Peyer's patch (tissue), 4 donors: ENCODE measurements around the gene RNU6-8. TPM values are rescaled to one million over a fixed set of nuclear protein-coding genes. Genes with fewer than 3 reads are reported as not detected.

Source experiments
- DNase-seq, 3 donors: peaks; one replicate each; pipeline ENCODE4 v3.0.0-alpha.2; 2017 to 2019
- H3K27ac ChIP-seq, 4 donors: fragments of 200-600 bp; sonication (generic); one replicate each; pipeline ENCODE4 v1.5.1; 2016 to 2019
- H3K27me3 ChIP-seq, 2 donors: fragments of 200-600 bp; sonication (generic); one replicate each; pipeline ENCODE4 v1.5.1; 2019
- H3K36me3 ChIP-seq, 3 donors: fragments of 200-600 bp; sonication (generic); one replicate each; pipeline ENCODE4 v1.5.1; 2016 to 2019
- H3K4me1 ChIP-seq, 4 donors: fragments of 200-600 bp; sonication (generic); one replicate each; pipeline ENCODE4 v1.5.1; 2016 to 2019
- H3K4me3 ChIP-seq, 4 donors: fragments of 200-600 bp; sonication (generic); 1 replicate in 3 of 4; 2 replicates in 1 of 4; pipeline ENCODE4 v1.5.1; 2016 to 2019; ENCODE audit warnings: mild to moderate bottlenecking in 1 of 4
- H3K9me3 ChIP-seq, 4 donors: fragments of 200-600 bp; sonication (generic); one replicate each; pipeline ENCODE4 v1.5.1; 2016 to 2019; ENCODE audit warnings: mild to moderate bottlenecking in 1 of 4
- POLR2A ChIP-seq, 2 donors: fragments of 450-650 bp; IDR thresholded peaks; one replicate each; pipeline ENCODE4 v1.5.1; 2017; ENCODE audit warnings: antibody characterized with exemption in 2 of 2, mild to moderate bottlenecking in 2 of 2, moderate library complexity in 2 of 2
- total RNA-seq, 4 donors: library from RNA; depleted of rRNA; stranded (reverse); fragments of >200 nt; gene quantifications; one replicate each; pipeline ENCODE4 v1.1.0, GENCODE V29; 2016
- TF ChIP-seq, protein P1 (sequence below), 6 experiments: fragments of 450-650 bp in 4 of 6; fragments of 200-600 bp in 2 of 6; sonication (generic) in 1 of 6; IDR thresholded peaks; one replicate each; pipeline ENCODE4 v1.5.1; 2017 to 2019; ENCODE audit warnings: antibody characterized with exemption in 6 of 6, mild to moderate bottlenecking in 3 of 6, moderate library complexity in 1 of 6

The RNU6-8 gene
- total RNA-seq, 4 donors from 2014 or later = not detected

DNA sequence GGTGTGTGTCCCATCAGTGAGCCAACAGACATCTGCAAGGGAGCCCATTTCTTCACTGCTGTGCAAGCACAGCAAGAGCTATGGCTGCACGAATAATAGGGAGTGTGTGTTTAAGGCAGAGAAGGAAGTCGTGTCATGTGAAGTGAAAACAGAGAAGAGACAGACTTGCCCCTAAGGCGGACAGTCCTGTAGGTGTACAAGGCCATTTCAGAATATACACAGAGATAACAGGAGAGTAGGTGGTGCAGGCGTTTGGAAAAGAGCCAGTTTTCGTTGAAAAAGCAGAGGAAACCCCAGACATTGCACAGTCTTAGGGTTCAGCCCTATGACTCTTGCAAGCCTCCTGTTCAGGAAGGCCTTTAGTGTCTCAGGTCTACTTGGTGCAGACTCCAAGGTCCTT lies 46.3 kb upstream of the RNU6-8 start:
- peaks cover 0 to 5% (median 0%) of the 10 kb centered on the region in 4 donors for H3K4me1 ChIP-seq
- TF ChIP-seq POLR2A (IDR thresholded peaks at IDR 0.05) = no peak
- TF ChIP-seq, protein P1, sequence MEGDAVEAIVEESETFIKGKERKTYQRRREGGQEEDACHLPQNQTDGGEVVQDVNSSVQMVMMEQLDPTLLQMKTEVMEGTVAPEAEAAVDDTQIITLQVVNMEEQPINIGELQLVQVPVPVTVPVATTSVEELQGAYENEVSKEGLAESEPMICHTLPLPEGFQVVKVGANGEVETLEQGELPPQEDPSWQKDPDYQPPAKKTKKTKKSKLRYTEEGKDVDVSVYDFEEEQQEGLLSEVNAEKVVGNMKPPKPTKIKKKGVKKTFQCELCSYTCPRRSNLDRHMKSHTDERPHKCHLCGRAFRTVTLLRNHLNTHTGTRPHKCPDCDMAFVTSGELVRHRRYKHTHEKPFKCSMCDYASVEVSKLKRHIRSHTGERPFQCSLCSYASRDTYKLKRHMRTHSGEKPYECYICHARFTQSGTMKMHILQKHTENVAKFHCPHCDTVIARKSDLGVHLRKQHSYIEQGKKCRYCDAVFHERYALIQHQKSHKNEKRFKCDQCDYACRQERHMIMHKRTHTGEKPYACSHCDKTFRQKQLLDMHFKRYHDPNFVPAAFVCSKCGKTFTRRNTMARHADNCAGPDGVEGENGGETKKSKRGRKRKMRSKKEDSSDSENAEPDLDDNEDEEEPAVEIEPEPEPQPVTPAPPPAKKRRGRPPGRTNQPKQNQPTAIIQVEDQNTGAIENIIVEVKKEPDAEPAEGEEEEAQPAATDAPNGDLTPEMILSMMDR (IDR thresholded peaks at IDR 0.05) = no peak
- no peak overlapping the region for H3K27ac ChIP-seq
- H3K27me3 ChIP-seq = no peaks in the 10 kb centered on the region
- H3K36me3 ChIP-seq = no peaks in the 10 kb centered on the region
- no peak for DNase-seq
- H3K4me3 ChIP-seq = no peak overlapping the region
- H3K9me3 ChIP-seq = no peaks in the 10 kb centered on the region

DNA sequence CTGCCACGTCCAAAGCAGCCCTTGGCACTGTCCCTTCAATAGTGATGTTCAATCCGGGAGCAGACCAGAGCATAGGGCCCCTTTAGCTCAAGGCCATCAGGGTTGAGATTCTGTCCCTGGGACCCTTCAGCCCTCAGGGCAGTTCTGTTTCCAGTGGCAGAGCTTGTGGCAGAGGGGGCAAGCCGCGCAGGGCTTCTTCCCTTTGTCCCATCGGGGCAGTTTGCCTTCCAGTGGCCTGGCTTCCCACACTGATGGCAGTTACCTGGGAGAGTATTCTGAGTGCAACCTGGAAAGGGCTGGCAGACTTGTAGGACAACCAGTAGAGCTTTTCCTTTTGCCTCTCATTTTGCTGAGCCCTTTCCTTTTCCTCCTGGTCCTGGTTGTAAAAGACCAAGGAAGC lies 43.7 kb upstream of the RNU6-8 start:
- Histone ChIP-seq H3K9me3 (no peaks in the 10 kb centered on the region), H3K27ac (no peak overlapping the region), H3K4me3 (no peak overlapping the region), H3K4me1 (peaks cover 0 to 2% (median 0%) of the 10 kb centered on the region in 4 donors), H3K36me3 (no peaks in the 10 kb centered on the region), H3K27me3 (no peaks in the 10 kb centered on the region)
- DNase-seq = no peak
- TF ChIP-seq, protein P1 (IDR thresholded peaks at IDR 0.05) = no peak
- no peak for TF ChIP-seq POLR2A (IDR thresholded peaks at IDR 0.05)

DNA sequence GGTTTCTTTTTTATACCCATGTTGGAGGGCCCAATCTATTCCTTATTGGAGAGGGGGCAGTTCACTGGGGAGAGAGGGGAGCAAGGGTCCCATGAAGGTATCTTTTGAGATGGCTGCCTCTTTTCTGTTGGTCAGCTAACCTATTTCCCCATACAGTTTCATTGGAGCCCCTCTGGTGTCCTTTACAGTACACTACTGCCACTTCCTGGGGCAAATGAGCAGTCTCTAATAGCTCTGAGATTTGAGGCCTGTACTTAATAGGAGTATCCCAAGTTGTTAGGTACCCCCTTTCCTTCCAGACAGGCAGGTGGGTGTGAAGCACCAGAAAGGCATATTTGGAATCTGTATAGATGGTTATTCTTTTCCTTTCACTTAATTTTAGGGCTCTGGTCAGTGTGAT lies 41.3 kb upstream of the RNU6-8 start:
- Histone ChIP-seq H3K27ac (no peak overlapping the region), H3K27me3 (no peaks in the 10 kb centered on the region), H3K36me3 (no peaks in the 10 kb centered on the region), H3K9me3 (no peaks in the 10 kb centered on the region), H3K4me3 (no peak overlapping the region), H3K4me1 (no peaks in the 10 kb centered on the region)
- TF ChIP-seq POLR2A (IDR thresholded peaks at IDR 0.05) = no peak
- TF ChIP-seq, protein P1 (IDR thresholded peaks at IDR 0.05) = peak in 3 of 6 experiments; percentile 4 to 27 (median 13)
- no peak for DNase-seq

DNA sequence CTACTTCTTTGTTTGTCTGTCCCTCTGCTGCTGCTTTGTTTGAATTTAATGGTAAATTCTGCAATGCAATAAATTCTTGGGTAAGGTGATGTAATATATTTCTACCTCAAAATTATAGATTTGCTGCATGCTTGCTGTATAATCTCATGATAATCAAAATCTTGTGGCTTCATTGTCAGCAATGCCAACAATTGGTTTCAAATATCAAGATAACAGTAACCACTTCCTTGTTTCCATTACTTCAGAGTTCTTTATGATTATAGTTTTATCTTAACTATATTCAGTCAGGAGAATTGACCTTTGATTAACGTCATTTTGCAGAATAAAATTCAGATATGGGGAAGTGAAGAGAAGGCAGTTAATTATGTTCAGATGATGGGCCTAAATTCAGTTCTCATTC lies 30.2 kb upstream of the RNU6-8 start:
- Histone ChIP-seq H3K36me3 (no peaks in the 10 kb centered on the region), H3K27ac (no peak overlapping the region), H3K4me3 (no peak overlapping the region), H3K9me3 (no peaks in the 10 kb centered on the region), H3K27me3 (no peaks in the 10 kb centered on the region), H3K4me1 (peaks cover 0 to 9% (median 0%) of the 10 kb centered on the region in 4 donors)
- no peak for DNase-seq
- no peak for TF ChIP-seq POLR2A (IDR thresholded peaks at IDR 0.05)

DNA sequence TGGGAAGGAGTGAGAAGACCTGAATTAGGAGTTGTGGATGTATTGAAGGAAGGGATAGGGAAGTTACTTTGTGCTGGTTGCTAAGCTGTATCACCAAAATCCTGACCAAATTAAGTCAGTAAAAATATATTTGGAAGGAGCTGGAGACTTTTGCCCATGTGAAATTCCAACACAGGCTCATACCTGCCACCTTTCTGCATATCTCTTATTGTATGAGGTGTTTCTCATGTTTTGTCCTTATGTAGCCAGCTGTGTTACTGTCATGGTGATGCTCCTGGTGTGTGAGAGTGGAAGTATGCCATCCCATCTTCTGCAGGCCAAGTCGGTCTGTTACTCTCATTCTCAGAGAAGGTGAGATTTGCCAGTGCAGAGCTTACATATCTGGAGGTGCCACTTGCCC lies 29.4 kb upstream of the RNU6-8 start:
- Histone ChIP-seq H3K27ac (no peak overlapping the region), H3K36me3 (no peaks in the 10 kb centered on the region), H3K4me1 (peaks cover 0 to 9% (median 0%) of the 10 kb centered on the region in 4 donors), H3K4me3 (no peak overlapping the region), H3K27me3 (no peaks in the 10 kb centered on the region), H3K9me3 (no peaks in the 10 kb centered on the region)
- no peak for DNase-seq
- TF ChIP-seq, protein P1 (IDR thresholded peaks at IDR 0.05) = no peak
- no peak for TF ChIP-seq POLR2A (IDR thresholded peaks at IDR 0.05)

DNA sequence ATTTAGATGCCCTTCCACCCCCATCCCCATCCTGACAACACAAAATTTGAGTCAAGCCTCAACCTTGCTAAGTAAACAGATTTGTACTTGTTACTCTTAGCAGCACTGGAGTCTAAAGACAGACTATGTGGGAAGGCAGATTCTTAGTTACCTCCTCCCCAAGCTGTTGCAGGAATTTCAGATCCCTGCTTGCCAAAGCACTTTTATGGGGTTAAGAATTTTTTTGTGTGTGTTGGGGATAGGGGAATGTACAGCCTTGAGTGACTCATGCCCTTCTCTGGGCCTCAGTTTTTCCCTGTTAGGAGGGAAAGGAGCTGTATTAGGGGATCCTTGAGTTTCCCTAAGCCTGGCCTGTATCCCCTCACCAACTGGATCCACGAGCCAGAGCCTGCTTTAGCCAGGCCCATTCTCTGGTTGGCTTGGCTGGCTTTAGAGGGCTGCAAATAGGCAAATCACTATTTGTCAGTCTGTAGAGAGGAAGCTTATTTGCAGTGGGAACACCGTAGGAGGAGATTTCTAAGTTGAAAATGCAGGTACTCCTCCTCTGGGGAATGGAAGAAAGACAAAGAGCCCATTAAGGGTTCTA lies 27.7 kb upstream of the RNU6-8 start:
- no peak for DNase-seq
- TF ChIP-seq, protein P1 (IDR thresholded peaks at IDR 0.05) = no peak
- TF ChIP-seq POLR2A (IDR thresholded peaks at IDR 0.05) = no peak
- Histone ChIP-seq H3K9me3 (no peaks in the 10 kb centered on the region), H3K27me3 (no peaks in the 10 kb centered on the region), H3K4me3 (no peak overlapping the region), H3K4me1 (peaks cover 0 to 9% (median 0%) of the 10 kb centered on the region in 4 donors), H3K36me3 (no peaks in the 10 kb centered on the region), H3K27ac (no peak overlapping the region)
